ENCODE results near the gene PRR20G. TPM values are rescaled to one million over a fixed set of nuclear protein-coding genes. Genes with fewer than 3 reads are reported as not detected.

PRR20G gene
- total RNA-seq, 1 experiment from 2014 or later = not detected

- Mint-ChIP-seq H3K9me3 (ENCODE audit: unreplicated experiment) (no peaks in the 10 kb centered on the region), H3K27me3 (ENCODE audit: insufficient read depth, unreplicated experiment) (peaks cover 29% of the 10 kb centered on the region), H3K4me1 (ENCODE audit: low read depth, unreplicated experiment) (no peaks in the 10 kb centered on the region), H3K4me3 (ENCODE audit: unreplicated experiment) (no peak overlapping the region), H3K36me3 (ENCODE audit: insufficient read depth, unreplicated experiment) (no peaks in the 10 kb centered on the region), H3K27ac (ENCODE audit: unreplicated experiment) (no peak overlapping the region)
- Histone ChIP-seq H3K36me3 (ENCODE audit: control insufficient read depth, insufficient read depth, low read length) (no peaks in the 10 kb centered on the region), H3K9me3 (no peaks in the 10 kb centered on the region), H3K4me1 (no peaks in the 10 kb centered on the region), H3K27me3 (replicated peaks; ENCODE audit: control insufficient read depth, insufficient read depth, low read length) (no peaks in the 10 kb centered on the region; the same call in 1 of the 2 replicates), H3K4me3 (ENCODE audit: low read depth, low read length) (no peak overlapping the region)
- ChIA-PET CTCF (no interaction called here), POLR2A (no interaction called here)
- DNase-seq = no peak
- BruUV-seq (replicated peaks) = no TSS peak
- intact Hi-C loops (cut with micrococcal nuclease; ENCODE audit: unreplicated experiment) = no loop called here
- TF ChIP-seq CTCF (IDR thresholded peaks at IDR 0.05; ENCODE audit: insufficient read depth in 1 of 2, low read depth in 1 of 2, low read length in 1 of 2, severe bottlenecking in 1 of 2, unreplicated experiment in 1 of 2) = no peak
These were observed 20.1 kb upstream of the PRR20G start for GRCh38 chr3:127307916-127308315.

DNA sequence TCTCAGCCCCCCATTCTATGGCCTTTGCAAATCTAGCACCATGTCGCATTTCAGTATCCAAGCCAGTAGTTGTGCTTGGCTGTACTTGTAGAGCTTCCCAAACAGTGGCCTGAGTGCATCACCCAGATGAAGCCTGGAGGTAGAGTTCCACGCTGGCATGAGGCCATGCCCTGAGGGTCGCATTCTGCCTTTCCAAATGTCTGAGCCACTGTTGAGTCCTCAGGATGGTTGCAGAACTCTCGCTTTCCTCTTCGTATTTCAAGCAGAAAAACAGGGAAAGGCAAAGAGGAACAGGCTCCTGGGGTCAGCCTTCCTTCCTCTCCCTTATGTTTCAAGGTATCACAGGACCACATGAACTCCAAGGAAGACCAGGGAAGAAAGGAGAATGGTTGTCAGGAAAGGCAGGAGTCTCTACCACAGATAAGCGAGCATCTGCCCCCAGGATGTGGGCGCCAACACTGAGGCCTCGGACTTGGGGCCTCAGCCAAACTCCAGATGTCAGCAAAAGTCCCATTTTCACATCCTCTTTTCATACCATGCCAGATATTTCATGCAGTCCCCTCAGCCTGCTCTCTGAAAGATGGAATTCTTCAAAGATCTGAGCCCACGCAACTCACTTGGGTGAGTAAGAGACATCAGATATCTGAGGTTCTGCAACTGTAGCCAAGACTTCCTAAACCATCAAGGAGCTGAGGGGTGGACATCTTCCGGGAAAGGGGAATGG, 19.4 kb upstream of the PRR20G start:
- intact Hi-C loops (cut with micrococcal nuclease; ENCODE audit: unreplicated experiment) = no loop called here
- DNase-seq = no peak
- no peak overlapping the region for H3K4me3 ChIP-seq (ENCODE audit: low read depth, low read length)
- H3K9me3 ChIP-seq = no peaks in the 10 kb centered on the region
- no TSS peak for BruUV-seq (replicated peaks)
- Mint-ChIP-seq H3K9me3 (ENCODE audit: unreplicated experiment) (no peaks in the 10 kb centered on the region), H3K4me1 (ENCODE audit: low read depth, unreplicated experiment) (no peaks in the 10 kb centered on the region), H3K4me3 (ENCODE audit: unreplicated experiment) (no peak overlapping the region), H3K27ac (ENCODE audit: unreplicated experiment) (no peak overlapping the region), H3K27me3 (ENCODE audit: insufficient read depth, unreplicated experiment) (peaks cover 28% of the 10 kb centered on the region), H3K36me3 (ENCODE audit: insufficient read depth, unreplicated experiment) (no peaks in the 10 kb centered on the region)
- no peaks in the 10 kb centered on the region; the same call in 1 of the 2 replicates for H3K27me3 ChIP-seq (replicated peaks; ENCODE audit: control insufficient read depth, insufficient read depth, low read length)
- no peak for TF ChIP-seq CTCF (IDR thresholded peaks at IDR 0.05; ENCODE audit: insufficient read depth in 1 of 2, low read depth in 1 of 2, low read length in 1 of 2, severe bottlenecking in 1 of 2, unreplicated experiment in 1 of 2)
- CTCF ChIA-PET = no interaction called here
- no peaks in the 10 kb centered on the region for H3K4me1 ChIP-seq
- no peaks in the 10 kb centered on the region for H3K36me3 ChIP-seq (ENCODE audit: control insufficient read depth, insufficient read depth, low read length)
- POLR2A ChIA-PET = no interaction called here

GRCh38 chr3:127306361-127307111, 18.7 kb upstream of the PRR20G start:
- no TSS peak for BruUV-seq (replicated peaks)
- ChIA-PET POLR2A (no interaction called here), CTCF (no interaction called here)
- DNase-seq = no peak
- no peaks in the 10 kb centered on the region for H3K36me3 Mint-ChIP-seq (ENCODE audit: insufficient read depth, unreplicated experiment)
- H3K4me1 Mint-ChIP-seq (ENCODE audit: low read depth, unreplicated experiment) = no peaks in the 10 kb centered on the region
- H3K36me3 ChIP-seq (ENCODE audit: control insufficient read depth, insufficient read depth, low read length) = no peaks in the 10 kb centered on the region
- H3K4me3 ChIP-seq (ENCODE audit: low read depth, low read length) = no peak overlapping the region
- H3K4me1 ChIP-seq = no peaks in the 10 kb centered on the region
- intact Hi-C loops (cut with micrococcal nuclease; ENCODE audit: unreplicated experiment) = no loop called here
- peaks cover 31% of the 10 kb centered on the region for H3K27me3 Mint-ChIP-seq (ENCODE audit: insufficient read depth, unreplicated experiment)
- no peaks in the 10 kb centered on the region; the same call in 1 of the 2 replicates for H3K27me3 ChIP-seq (replicated peaks; ENCODE audit: control insufficient read depth, insufficient read depth, low read length)
- no peaks in the 10 kb centered on the region for H3K9me3 Mint-ChIP-seq (ENCODE audit: unreplicated experiment)
- H3K4me3 Mint-ChIP-seq (ENCODE audit: unreplicated experiment) = no peak overlapping the region
- H3K27ac Mint-ChIP-seq (ENCODE audit: unreplicated experiment) = no peak overlapping the region
- TF ChIP-seq CTCF (IDR thresholded peaks at IDR 0.05; ENCODE audit: insufficient read depth in 1 of 2, low read depth in 1 of 2, low read length in 1 of 2, severe bottlenecking in 1 of 2, unreplicated experiment in 1 of 2) = no peak
- H3K9me3 ChIP-seq = no peaks in the 10 kb centered on the region

Data from Caco-2 (cell line).